Panc1 (cell line): Measurements from ENCODE around the gene KAZN. TPM values are rescaled to one million over a fixed set of nuclear protein-coding genes. Genes with fewer than 3 reads are reported as not detected.

Experiments
- ATAC-seq: fragments of 200-7000 bp; cut with Tn5 transposase; 2 replicates; pipeline ENCODE4 v1.9.1; 2020; ENCODE audit warnings: mild to moderate bottlenecking, moderate library complexity
- BruUV-seq: library from RNA; stranded (reverse); fragments of 400-500 nt; replicated peaks from 2 replicates; lab custom pipeline; 2021; lab: Mats Ljungman, UMichigan
- CTCF ChIA-PET: fragments of 300-600 bp; sonication (Branson Sonifier 250); formaldehyde crosslinking; loops from one replicate; lab custom pipeline; 2022; ENCODE audit warnings: antibody characterized with exemption; lab: Charles Lee
- POLR2A ChIA-PET: fragments of 300-600 bp; sonication (Branson Sonifier 250); formaldehyde crosslinking; loops from one replicate; lab custom pipeline; 2022; ENCODE audit warnings: antibody characterized with exemption; lab: Charles Lee
- DNase-seq: peaks from one replicate; pipeline ENCODE4 v3.0.0-alpha.2; 2010; ENCODE audit warnings: low read depth, low spot score
- H3K27ac ChIP-seq: 2 replicates; pipeline ENCODE4 v1.5.1; 2011; ENCODE audit warnings: mild to moderate bottlenecking, low read length, inconsistent platforms
- H3K27me3 ChIP-seq: fragments of 200-500 bp; sonication (Bioruptor generic); 2 replicates; pipeline ENCODE4 v1.6.0; 2014; ENCODE audit warnings: low read length, inconsistent platforms; ENCODE audit not compliant: control insufficient read depth, insufficient read depth
- H3K36me3 ChIP-seq: fragments of 200-500 bp; sonication (Bioruptor generic); 2 replicates; pipeline ENCODE4 v1.5.1; 2014; ENCODE audit warnings: inconsistent platforms, mild to moderate bottlenecking, low read length, moderate library complexity; ENCODE audit not compliant: control insufficient read depth, insufficient read depth
- H3K4me1 ChIP-seq: 2 replicates; pipeline ENCODE4 v1.5.1; 2011; ENCODE audit warnings: inconsistent platforms, mild to moderate bottlenecking, low read length, moderate library complexity; ENCODE audit not compliant: control insufficient read depth, insufficient read depth
- H3K4me3 ChIP-seq, 2 experiments: 2 replicates each; pipeline ENCODE4 v1.5.1; 2011 to 2012; ENCODE audit warnings: low read depth in 2 of 2, low read length in 2 of 2, mild to moderate bottlenecking in 2 of 2, inconsistent platforms in 1 of 2, moderate library complexity in 1 of 2
- H3K9me3 ChIP-seq: fragments of 200-500 bp; sonication (Bioruptor generic); 2 replicates; pipeline ENCODE4 v1.5.1; 2014; ENCODE audit warnings: low read depth, mild to moderate bottlenecking, inconsistent platforms, low read length, moderate library complexity; ENCODE audit not compliant: control insufficient read depth, insufficient read depth
- POLR2AphosphoS5 ChIP-seq: IDR thresholded peaks from 2 replicates; pipeline ENCODE4 v1.6.1; 2012; ENCODE audit warnings: mild to moderate bottlenecking, low read depth, low read length, moderate library complexity
- SIN3A ChIP-seq: IDR thresholded peaks from 2 replicates; pipeline ENCODE4 v1.6.1; 2012; ENCODE audit warnings: low read depth, mild to moderate bottlenecking, low read length, moderate library complexity, borderline replicate concordance; ENCODE audit not compliant: insufficient read depth
- TCF7L2 ChIP-seq: IDR thresholded peaks from 2 replicates; pipeline ENCODE4 v1.6.1; 2011; ENCODE audit warnings: mild to moderate bottlenecking, low read depth, low read length, inconsistent platforms
- in situ Hi-C: cut with HindIII; loops from 2 replicates; pipeline ENCODE4 v1.10.0; 2016; ENCODE audit warnings: low sequenced_read_pairs, low pct_unique_long_range_greater_than_20kb
- intact Hi-C: fragments of 100-400 bp; cut with micrococcal nuclease; formaldehyde crosslinking; loops from one replicate; pipeline ENCODE4 v1.10.0; 2022; ENCODE audit not compliant: unreplicated experiment
- total RNA-seq: library from RNA; stranded (reverse); gene quantifications from one replicate; pipeline ENCODE4 v1.2.1, GENCODE V29; 2021; ENCODE audit not compliant: unreplicated experiment
- TF ChIP-seq, protein P1 (sequence below), 2 experiments: IDR thresholded peaks; 2 replicates each; pipeline ENCODE4 v1.6.1; 2011 to 2012; ENCODE audit warnings: low read depth in 2 of 2, control low read depth in 1 of 2, low read length in 1 of 2, mild to moderate bottlenecking in 1 of 2, moderate library complexity in 1 of 2; ENCODE audit not compliant: insufficient read depth in 1 of 2
- TF ChIP-seq, protein P2 (sequence below): fragments of 450-650 bp; IDR thresholded peaks from 2 replicates; pipeline ENCODE4 v1.5.1; 2017; ENCODE audit warnings: mild to moderate bottlenecking

Gene KAZN
- total RNA-seq, 1 experiment from 2014 or later: 6.6 TPM

DNA sequence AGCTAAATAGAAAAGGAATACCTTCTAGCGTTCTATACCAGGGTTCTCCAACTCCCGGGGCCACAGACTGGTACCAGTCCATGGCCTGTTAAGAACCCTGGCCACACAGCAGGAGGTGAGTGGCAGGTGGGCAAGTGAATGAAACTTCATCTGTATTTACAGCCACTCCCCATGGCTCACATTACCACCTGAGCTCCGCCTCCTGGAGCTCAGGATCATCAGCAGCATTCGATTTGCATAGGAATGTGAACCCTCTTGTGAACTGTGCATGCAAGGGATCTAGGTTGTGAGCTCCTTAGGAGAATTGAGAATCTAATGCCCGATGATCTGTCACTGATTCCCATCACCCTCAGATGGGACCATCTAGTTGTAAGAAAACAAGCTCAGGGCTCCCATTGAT, 107.3 kb downstream of the KAZN start:
- Histone ChIP-seq H3K4me3 (no peak overlapping the region), H3K9me3 (no peaks in the 10 kb centered on the region), H3K36me3 (no peaks in the 10 kb centered on the region), H3K4me1 (no peaks in the 10 kb centered on the region), H3K27ac (no peak overlapping the region), H3K27me3 (no peaks in the 10 kb centered on the region; the same call in 1 of the 2 replicates)
- intact Hi-C loops (no loop called here), in situ Hi-C loops (no loop called here)
- no peak for DNase-seq
- CTCF ChIA-PET: no interaction called here
- ATAC-seq: no peak
- no TSS peak for BruUV-seq
- TF ChIP-seq, protein P1, sequence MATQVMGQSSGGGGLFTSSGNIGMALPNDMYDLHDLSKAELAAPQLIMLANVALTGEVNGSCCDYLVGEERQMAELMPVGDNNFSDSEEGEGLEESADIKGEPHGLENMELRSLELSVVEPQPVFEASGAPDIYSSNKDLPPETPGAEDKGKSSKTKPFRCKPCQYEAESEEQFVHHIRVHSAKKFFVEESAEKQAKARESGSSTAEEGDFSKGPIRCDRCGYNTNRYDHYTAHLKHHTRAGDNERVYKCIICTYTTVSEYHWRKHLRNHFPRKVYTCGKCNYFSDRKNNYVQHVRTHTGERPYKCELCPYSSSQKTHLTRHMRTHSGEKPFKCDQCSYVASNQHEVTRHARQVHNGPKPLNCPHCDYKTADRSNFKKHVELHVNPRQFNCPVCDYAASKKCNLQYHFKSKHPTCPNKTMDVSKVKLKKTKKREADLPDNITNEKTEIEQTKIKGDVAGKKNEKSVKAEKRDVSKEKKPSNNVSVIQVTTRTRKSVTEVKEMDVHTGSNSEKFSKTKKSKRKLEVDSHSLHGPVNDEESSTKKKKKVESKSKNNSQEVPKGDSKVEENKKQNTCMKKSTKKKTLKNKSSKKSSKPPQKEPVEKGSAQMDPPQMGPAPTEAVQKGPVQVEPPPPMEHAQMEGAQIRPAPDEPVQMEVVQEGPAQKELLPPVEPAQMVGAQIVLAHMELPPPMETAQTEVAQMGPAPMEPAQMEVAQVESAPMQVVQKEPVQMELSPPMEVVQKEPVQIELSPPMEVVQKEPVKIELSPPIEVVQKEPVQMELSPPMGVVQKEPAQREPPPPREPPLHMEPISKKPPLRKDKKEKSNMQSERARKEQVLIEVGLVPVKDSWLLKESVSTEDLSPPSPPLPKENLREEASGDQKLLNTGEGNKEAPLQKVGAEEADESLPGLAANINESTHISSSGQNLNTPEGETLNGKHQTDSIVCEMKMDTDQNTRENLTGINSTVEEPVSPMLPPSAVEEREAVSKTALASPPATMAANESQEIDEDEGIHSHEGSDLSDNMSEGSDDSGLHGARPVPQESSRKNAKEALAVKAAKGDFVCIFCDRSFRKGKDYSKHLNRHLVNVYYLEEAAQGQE (IDR thresholded peaks at IDR 0.05; ENCODE audit: insufficient read depth in 1 of 2, low read depth in 2 of 2, low read length in 1 of 2): no peak
- TF ChIP-seq POLR2AphosphoS5 (no peak), TCF7L2 (no peak), SIN3A (no peak)
- TF ChIP-seq, protein P2, sequence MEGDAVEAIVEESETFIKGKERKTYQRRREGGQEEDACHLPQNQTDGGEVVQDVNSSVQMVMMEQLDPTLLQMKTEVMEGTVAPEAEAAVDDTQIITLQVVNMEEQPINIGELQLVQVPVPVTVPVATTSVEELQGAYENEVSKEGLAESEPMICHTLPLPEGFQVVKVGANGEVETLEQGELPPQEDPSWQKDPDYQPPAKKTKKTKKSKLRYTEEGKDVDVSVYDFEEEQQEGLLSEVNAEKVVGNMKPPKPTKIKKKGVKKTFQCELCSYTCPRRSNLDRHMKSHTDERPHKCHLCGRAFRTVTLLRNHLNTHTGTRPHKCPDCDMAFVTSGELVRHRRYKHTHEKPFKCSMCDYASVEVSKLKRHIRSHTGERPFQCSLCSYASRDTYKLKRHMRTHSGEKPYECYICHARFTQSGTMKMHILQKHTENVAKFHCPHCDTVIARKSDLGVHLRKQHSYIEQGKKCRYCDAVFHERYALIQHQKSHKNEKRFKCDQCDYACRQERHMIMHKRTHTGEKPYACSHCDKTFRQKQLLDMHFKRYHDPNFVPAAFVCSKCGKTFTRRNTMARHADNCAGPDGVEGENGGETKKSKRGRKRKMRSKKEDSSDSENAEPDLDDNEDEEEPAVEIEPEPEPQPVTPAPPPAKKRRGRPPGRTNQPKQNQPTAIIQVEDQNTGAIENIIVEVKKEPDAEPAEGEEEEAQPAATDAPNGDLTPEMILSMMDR: no peak
- POLR2A ChIA-PET: no interaction called here

DNA sequence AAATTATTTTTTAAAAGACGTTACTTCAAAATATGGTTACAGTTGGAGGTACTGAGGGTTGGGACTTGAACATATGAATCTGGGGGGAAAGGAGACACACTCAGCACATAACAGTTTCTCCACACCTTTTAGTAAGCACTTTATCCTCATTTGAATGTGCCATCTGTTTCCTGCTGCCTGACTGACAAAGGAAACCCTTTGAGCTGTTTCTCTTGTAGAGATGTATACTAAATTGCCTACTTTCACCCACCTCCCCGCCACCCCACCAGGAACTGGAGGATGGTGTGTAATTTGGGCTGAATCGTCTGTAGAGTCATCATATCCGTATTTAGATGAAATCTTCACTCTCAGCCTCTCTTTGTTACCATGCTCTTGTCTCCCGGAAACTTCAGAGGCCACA, 108.1 kb downstream of the KAZN start:
- no TSS peak for BruUV-seq
- Histone ChIP-seq H3K27me3 (no peaks in the 10 kb centered on the region; the same call in 1 of the 2 replicates), H3K36me3 (no peaks in the 10 kb centered on the region), H3K9me3 (no peaks in the 10 kb centered on the region), H3K27ac (no peak overlapping the region), H3K4me1 (no peaks in the 10 kb centered on the region), H3K4me3 (no peak overlapping the region)
- ChIA-PET POLR2A (no interaction called here), CTCF (no interaction called here)
- TF ChIP-seq, protein P2: no peak
- TF ChIP-seq TCF7L2: no peak
- no peak for TF ChIP-seq SIN3A
- no peak for TF ChIP-seq POLR2AphosphoS5
- TF ChIP-seq, protein P1 (IDR thresholded peaks at IDR 0.05; ENCODE audit: insufficient read depth in 1 of 2, low read depth in 2 of 2, low read length in 1 of 2): no peak
- in situ Hi-C loops (no loop called here), intact Hi-C loops (no loop called here)
- ATAC-seq (no peak), DNase-seq (no peak)
